OCI-LY7 (cell line): ENCODE measurements around the gene MACROD1. TPM values are rescaled to one million over a fixed set of nuclear protein-coding genes. Genes with fewer than 3 reads are reported as not detected.

Experiments
- BruUV-seq: library from RNA; stranded (reverse); fragments of 400-500 nt; replicated peaks from 2 replicates; lab custom pipeline; 2021; lab: Mats Ljungman, UMichigan
- CTCF ChIA-PET: fragments of 300-600 bp; sonication (Branson Sonifier 250); formaldehyde crosslinking; loops from one replicate; lab custom pipeline; 2022; ENCODE audit warnings: antibody characterized with exemption; ENCODE audit not compliant: unreplicated experiment; lab: Charles Lee
- POLR2A ChIA-PET: fragments of 300-600 bp; sonication (Branson Sonifier 250); formaldehyde crosslinking; loops from one replicate; lab custom pipeline; 2022; ENCODE audit warnings: antibody characterized with exemption; lab: Charles Lee
- DNase-seq: peaks from one replicate; pipeline ENCODE4 v3.0.0-alpha.2; 2015; ENCODE audit warnings: low spot score
- H2AFZ ChIP-seq: fragments of 200-600 bp; sonication (generic), shearing (Covaris generic); 2 replicates; pipeline ENCODE4 v1.6.1; 2014; ENCODE audit warnings: mild to moderate bottlenecking, antibody characterized with exemption, low read length, moderate library complexity
- H3K27ac ChIP-seq: fragments of 200-600 bp; sonication (generic); 2 replicates; pipeline ENCODE4 v1.5.1; 2014; ENCODE audit warnings: mixed run types, low read depth, mild to moderate bottlenecking, moderate library complexity, low read length, inconsistent platforms; ENCODE audit not compliant: poor library complexity, severe bottlenecking
- H3K36me3 ChIP-seq: fragments of 200-600 bp; sonication (generic); 2 replicates; pipeline ENCODE4 v1.6.1; 2014; ENCODE audit warnings: mild to moderate bottlenecking, antibody characterized with exemption, low read length, moderate library complexity, mixed read lengths; ENCODE audit not compliant: insufficient read depth
- H3K4me1 ChIP-seq: fragments of 200-600 bp; sonication (generic); 2 replicates; pipeline ENCODE4 v1.5.1; 2014; ENCODE audit warnings: mild to moderate bottlenecking, low read length; ENCODE audit not compliant: insufficient read depth, poor library complexity, severe bottlenecking
- H3K4me2 ChIP-seq: fragments of 200-600 bp; sonication (generic); 2 replicates; pipeline ENCODE4 v1.6.1; 2014; ENCODE audit warnings: mild to moderate bottlenecking, low read length
- H3K4me3 ChIP-seq: fragments of 200-600 bp; sonication (generic); 2 replicates; pipeline ENCODE4 v1.5.1; 2014; ENCODE audit warnings: mild to moderate bottlenecking, low read depth, low read length; ENCODE audit not compliant: poor library complexity, severe bottlenecking
- H3K79me2 ChIP-seq: fragments of 200-600 bp; sonication (generic); 2 replicates; pipeline ENCODE4 v1.6.1; 2016; ENCODE audit warnings: low read depth, mild to moderate bottlenecking, low read length, moderate library complexity, mixed read lengths; ENCODE audit not compliant: insufficient read depth
- H3K9me2 ChIP-seq: fragments of 200-600 bp; sonication (generic); 2 replicates; pipeline ENCODE4 v1.6.1; 2016; ENCODE audit warnings: mild to moderate bottlenecking, low read length, mixed read lengths; ENCODE audit not compliant: insufficient read depth
- H3K9me3 ChIP-seq: fragments of 200-600 bp; sonication (generic); 2 replicates; pipeline ENCODE4 v1.6.1; 2014; ENCODE audit warnings: mild to moderate bottlenecking, mixed run types, low read length, mixed read lengths
- H4K20me1 ChIP-seq: fragments of 200-600 bp; sonication (generic); 2 replicates; pipeline ENCODE4 v1.6.1; 2014; ENCODE audit warnings: mild to moderate bottlenecking, antibody characterized with exemption, low read length, moderate library complexity, mixed read lengths; ENCODE audit not compliant: insufficient read depth
- EZH2phosphoT487 ChIP-seq: fragments of 200-600 bp; sonication (generic); IDR thresholded peaks from 2 replicates; pipeline ENCODE4 v1.6.1; 2018; ENCODE audit warnings: low read depth, borderline replicate concordance, mild to moderate bottlenecking, mixed run types, antibody characterized with exemption, low read length, moderate library complexity, mixed read lengths
- intact Hi-C: fragments of 100-400 bp; cut with micrococcal nuclease; formaldehyde crosslinking; loops from one replicate; pipeline ENCODE4 v1.10.0; 2022; ENCODE audit not compliant: unreplicated experiment
- total RNA-seq, 2 experiments: library from RNA; depleted of rRNA in 1 of 2; stranded (reverse); fragments of >200 nt in 1 of 2; shearing (Covaris generic) in 1 of 2; gene quantifications; 2 replicates each; pipeline ENCODE4 v1.2.3, GENCODE V29; 2014 to 2022
- TF ChIP-seq, protein P1 (sequence below): fragments of 200-600 bp; sonication (generic); conservative IDR thresholded peaks from 2 replicates; pipeline ENCODE4 v1.5.1; 2014; ENCODE audit warnings: mild to moderate bottlenecking, antibody characterized with exemption, low read length, moderate library complexity, mixed read lengths

Gene MACROD1
- total RNA-seq, 2 experiments from 2014 or later = 14.7 to 25.4 TPM

DNA sequence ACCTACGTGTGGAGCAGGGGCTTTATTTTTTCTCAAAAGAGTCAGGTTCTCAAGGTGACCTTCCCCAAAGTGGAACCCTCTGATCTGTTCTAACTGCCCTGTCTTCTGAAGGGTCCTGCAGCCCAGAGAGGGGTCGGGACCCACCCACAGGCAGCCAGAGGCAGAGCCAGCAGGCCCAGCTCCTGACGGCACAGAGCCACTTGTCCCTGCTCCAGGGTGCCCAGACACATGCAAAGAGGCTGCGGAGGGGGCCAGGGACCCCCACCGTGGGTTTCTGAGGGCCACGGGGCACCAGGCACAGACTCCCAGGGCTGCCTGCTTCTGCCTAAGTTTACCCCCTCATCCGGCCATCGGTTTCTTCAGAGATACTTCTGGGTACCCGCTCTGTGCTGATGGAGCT lies 93.0 kb downstream of the MACROD1 start:
- DNase-seq = no peak
- Histone ChIP-seq H3K4me3 (no peak overlapping the region), H3K9me2 (no peaks in the 10 kb centered on the region), H3K4me1 (no peaks in the 10 kb centered on the region), H4K20me1 (no peaks in the 10 kb centered on the region), H3K4me2 (no peak overlapping the region), H2AFZ (no peak overlapping the region), H3K79me2 (no peaks in the 10 kb centered on the region), H3K9me3 (no peaks in the 10 kb centered on the region), H3K27ac (no peak overlapping the region), H3K36me3 (no peaks in the 10 kb centered on the region)
- BruUV-seq = no TSS peak
- ChIA-PET CTCF (no interaction called here), POLR2A (no interaction called here)
- intact Hi-C loops = no loop called here
- TF ChIP-seq EZH2phosphoT487 = no peak

GRCh38 chr11:64072403-64072802 lies 93.5 kb downstream of the MACROD1 start:
- H3K4me3 ChIP-seq = no peak overlapping the region
- CTCF ChIA-PET = no interaction called here
- TF ChIP-seq, protein P1, sequence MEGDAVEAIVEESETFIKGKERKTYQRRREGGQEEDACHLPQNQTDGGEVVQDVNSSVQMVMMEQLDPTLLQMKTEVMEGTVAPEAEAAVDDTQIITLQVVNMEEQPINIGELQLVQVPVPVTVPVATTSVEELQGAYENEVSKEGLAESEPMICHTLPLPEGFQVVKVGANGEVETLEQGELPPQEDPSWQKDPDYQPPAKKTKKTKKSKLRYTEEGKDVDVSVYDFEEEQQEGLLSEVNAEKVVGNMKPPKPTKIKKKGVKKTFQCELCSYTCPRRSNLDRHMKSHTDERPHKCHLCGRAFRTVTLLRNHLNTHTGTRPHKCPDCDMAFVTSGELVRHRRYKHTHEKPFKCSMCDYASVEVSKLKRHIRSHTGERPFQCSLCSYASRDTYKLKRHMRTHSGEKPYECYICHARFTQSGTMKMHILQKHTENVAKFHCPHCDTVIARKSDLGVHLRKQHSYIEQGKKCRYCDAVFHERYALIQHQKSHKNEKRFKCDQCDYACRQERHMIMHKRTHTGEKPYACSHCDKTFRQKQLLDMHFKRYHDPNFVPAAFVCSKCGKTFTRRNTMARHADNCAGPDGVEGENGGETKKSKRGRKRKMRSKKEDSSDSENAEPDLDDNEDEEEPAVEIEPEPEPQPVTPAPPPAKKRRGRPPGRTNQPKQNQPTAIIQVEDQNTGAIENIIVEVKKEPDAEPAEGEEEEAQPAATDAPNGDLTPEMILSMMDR = no peak
- TF ChIP-seq EZH2phosphoT487 = no peak
- H2AFZ ChIP-seq = no peak overlapping the region
- H3K79me2 ChIP-seq = no peaks in the 10 kb centered on the region
- H3K9me3 ChIP-seq = no peaks in the 10 kb centered on the region
- BruUV-seq = no TSS peak
- no peaks in the 10 kb centered on the region for H3K9me2 ChIP-seq
- intact Hi-C loops = no loop called here
- POLR2A ChIA-PET = no interaction called here
- H3K4me1 ChIP-seq = no peaks in the 10 kb centered on the region
- DNase-seq = no peak
- H3K36me3 ChIP-seq = no peaks in the 10 kb centered on the region
- H4K20me1 ChIP-seq = no peaks in the 10 kb centered on the region
- no peak overlapping the region for H3K4me2 ChIP-seq
- H3K27ac ChIP-seq = no peak overlapping the region

DNA sequence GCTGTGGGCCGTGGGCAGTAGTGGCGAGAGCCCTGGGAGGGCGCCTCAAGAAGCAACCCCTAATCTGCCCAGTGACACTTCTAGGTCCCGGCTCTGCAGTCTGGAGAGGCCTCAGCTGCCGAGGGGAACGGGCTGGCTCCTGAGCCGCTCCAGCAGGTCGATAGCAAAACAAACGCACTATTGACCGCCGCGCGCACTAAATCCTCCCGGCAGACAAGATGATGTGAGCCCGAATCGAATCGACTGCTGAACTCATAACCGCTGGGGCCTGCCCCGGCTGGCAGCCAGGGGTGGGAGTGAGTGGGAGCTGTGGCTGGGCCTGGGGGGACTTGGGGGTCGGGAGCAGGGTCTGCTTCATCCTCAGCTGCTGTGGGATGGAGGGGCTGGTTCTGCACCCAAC lies 94.1 kb downstream of the MACROD1 start:
- H3K79me2 ChIP-seq = no peaks in the 10 kb centered on the region
- no TSS peak for BruUV-seq
- POLR2A ChIA-PET = no interaction called here

More for the DNA sequence above, 94.1 kb downstream of the MACROD1 start:
- Histone ChIP-seq H3K4me2 (no peak overlapping the region), H3K4me3 (no peak overlapping the region), H2AFZ (no peak overlapping the region), H3K9me2 (no peaks in the 10 kb centered on the region), H3K9me3 (no peaks in the 10 kb centered on the region), H3K4me1 (no peaks in the 10 kb centered on the region), H3K36me3 (no peaks in the 10 kb centered on the region), H3K27ac (no peak overlapping the region), H4K20me1 (no peaks in the 10 kb centered on the region)
- CTCF ChIA-PET = no interaction called here
- no peak for DNase-seq
- intact Hi-C loops = no loop called here
- TF ChIP-seq, protein P1 = no peak
- TF ChIP-seq EZH2phosphoT487 = no peak
